ENCODE measurements around the gene STAT2. TPM values are rescaled to one million over a fixed set of nuclear protein-coding genes. Genes with fewer than 3 reads are reported as not detected.

Gene STAT2
- total and polyA plus RNA-seq, 10 of the 15 experiments (the other 5 are each of a cell fraction or from before 2014, with no cell fraction given) = 16.9 to 106 (median 77.9) TPM

GRCh38 chr12:56339158-56339422, 20.8 kb downstream of the STAT2 start:
- Histone ChIP-seq H3K4me1 (ENCODE audit: control insufficient read depth, insufficient read depth, low read length) (peaks cover 24% of the 10 kb centered on the region), H3K27me3 (replicated peaks in 1 of 2; ENCODE audit: control insufficient read depth in 2 of 2, insufficient read depth in 2 of 2, low read length in 1 of 2) (no peaks in the 10 kb centered on the region), H3K27ac (ENCODE audit: control insufficient read depth, insufficient read depth) (peak overlapping the region; percentile 89), H3K36me3 (ENCODE audit: control insufficient read depth in 2 of 2, insufficient read depth in 2 of 2, low read length in 1 of 2) (peaks cover 5 to 18% of the 10 kb centered on the region in 2 experiments; a peak in 3 of 4 replicates), H2AFZ (ENCODE audit: control insufficient read depth, low read depth, low read length) (peak overlapping the region; percentile 72; the same call in 1 of the 2 replicates), H4K20me1 (ENCODE audit: control insufficient read depth, insufficient read depth) (no peaks in the 10 kb centered on the region), H3K9me3 (replicated peaks; ENCODE audit: control insufficient read depth, insufficient read depth, low read length) (no peaks in the 10 kb centered on the region), H3K4me2 (ENCODE audit: control insufficient read depth, insufficient read depth) (peak overlapping the region; percentile 88), H3K9ac (ENCODE audit: control insufficient read depth, insufficient read depth, low read length) (peak overlapping the region; percentile 64), H3K4me3 (peak overlapping the region; percentile 40; the same call in 1 of the 2 replicates), H3K79me2 (ENCODE audit: control insufficient read depth, insufficient read depth, low read length) (peaks cover 1% of the 10 kb centered on the region; the same call in 1 of the 2 replicates)
- TF ChIP-seq PML (IDR thresholded peaks at IDR 0.05; ENCODE audit: low read length) (no peak), RBBP5 (conservative IDR thresholded peaks at IDR 0.05) (no peak), ZBTB33 (IDR thresholded peaks at IDR 0.05) (no peak), PKNOX1 (IDR thresholded peaks at IDR 0.05) (peak; percentile 60), SMC3 (IDR thresholded peaks at IDR 0.05; ENCODE audit: borderline replicate concordance, low read length) (no peak), IRF5 (IDR thresholded peaks at IDR 0.05; ENCODE audit: borderline replicate concordance) (no peak), NFYB (IDR thresholded peaks at IDR 0.05; ENCODE audit: insufficient read depth, low read depth, low read length) (no peak), NR2C2 (IDR thresholded peaks at IDR 0.05; ENCODE audit: borderline replicate concordance, control insufficient read depth, insufficient read length, low read depth) (no peak), TCF12 (IDR thresholded peaks at IDR 0.05; ENCODE audit: low read depth, low read length) (no peak), LARP7 (IDR thresholded peaks at IDR 0.05) (peak; percentile 29; the same call in 1 of the 2 replicates)
- ATAC-seq = no peak
- no peak for DNase-seq (ENCODE audit: low read depth, low spot score)
- in situ Hi-C loops (cut with MboI) (no loop called here), intact Hi-C loops (cut with micrococcal nuclease; ENCODE audit: unreplicated experiment) (no loop called here)
- no peak for FAIRE-seq
- WGBS (ENCODE audit: insufficient coverage, insufficient replicate concordance, low lambda C conversion rate, missing lambda C conversion rate) = 94% methylated on average over 1 of the region's 1 CpG
- RAD21 ChIA-PET (ENCODE audit: unreplicated experiment) = interaction anchor here (1.4 to 4.6 kb wide), 3 partner anchors 20 to 125 kb away, joined by 8 to 47 read pairs (median 9); partner anchors contain the start of gene STAT2
- BruUV-seq (replicated peaks) = no TSS peak
- CTCF ChIA-PET = interaction anchor here (0.7 to 3.6 kb wide), 6 partner anchors 9 to 125 kb away, joined by 3 to 21 read pairs (median 4); partner anchors contain the start of genes ANKRD52, RNF41 and STAT2
- POLR2A ChIA-PET = interaction anchor here (0.6 to 11.4 kb wide), 7 partner anchors 21 to 182 kb away, joined by 3 to 140 read pairs (median 4); partner anchors contain the start of genes APOF, CNPY2, STAT2 and TIMELESS
- SMC1A ChIA-PET (ENCODE audit: uncharacterized antibody, unreplicated experiment) = interaction anchor here (0.6 to 2.9 kb wide), 5 partner anchors 20 to 322 kb away, joined by 3 to 28 read pairs (median 3); partner anchors contain the start of genes CNPY2 and STAT2

Data from GM12878 (cell line).